ENCODE measurements around the gene SLC8A1.

Gene SLC8A1

GRCh38 chr2:40130251-40130994, 321.5 kb downstream of the SLC8A1 start:
- TF ChIP-seq ZNF70 (CRISPR knock-in tag; IDR thresholded peaks at IDR 0.05) = no peak
- TF ChIP-seq ARNTL (CRISPR knock-in tag; IDR thresholded peaks at IDR 0.05; ENCODE audit: borderline replicate concordance, low read depth) = no peak
- no peak for TF ChIP-seq PPARA (CRISPR knock-in tag; IDR thresholded peaks at IDR 0.05; ENCODE audit: borderline replicate concordance)
- TF ChIP-seq PATZ1 (CRISPR knock-in tag; IDR thresholded peaks at IDR 0.05; ENCODE audit: borderline replicate concordance) = no peak
- TF ChIP-seq ESRRG (CRISPR knock-in tag; IDR thresholded peaks at IDR 0.05) = 0 out of 2 replicates have a peak, but pooled peaks have one; percentile 4
- no peak for TF ChIP-seq OSR1 (CRISPR knock-in tag; IDR thresholded peaks at IDR 0.05)
- peak; percentile 19; the same call in 1 of the 2 replicates for TF ChIP-seq POU6F1 (CRISPR knock-in tag; IDR thresholded peaks at IDR 0.05; ENCODE audit: borderline replicate concordance, low read depth)
- TF ChIP-seq GLIS3 (CRISPR knock-in tag; IDR thresholded peaks at IDR 0.05) = peak; percentile 78; the same call in 1 of the 2 replicates
- TF ChIP-seq SNAI2 (CRISPR knock-in tag; IDR thresholded peaks at IDR 0.05) = 0 out of 2 replicates have a peak, but pooled peaks have one; percentile 43
- no peak for TF ChIP-seq TOX (CRISPR knock-in tag; IDR thresholded peaks at IDR 0.05; ENCODE audit: borderline replicate concordance)
- 0 out of 2 replicates have a peak, but pooled peaks have one; percentile 35 for TF ChIP-seq ZNF565 (CRISPR knock-in tag; conservative IDR thresholded peaks at IDR 0.05; ENCODE audit: low read depth)
- TF ChIP-seq, protein P1, sequence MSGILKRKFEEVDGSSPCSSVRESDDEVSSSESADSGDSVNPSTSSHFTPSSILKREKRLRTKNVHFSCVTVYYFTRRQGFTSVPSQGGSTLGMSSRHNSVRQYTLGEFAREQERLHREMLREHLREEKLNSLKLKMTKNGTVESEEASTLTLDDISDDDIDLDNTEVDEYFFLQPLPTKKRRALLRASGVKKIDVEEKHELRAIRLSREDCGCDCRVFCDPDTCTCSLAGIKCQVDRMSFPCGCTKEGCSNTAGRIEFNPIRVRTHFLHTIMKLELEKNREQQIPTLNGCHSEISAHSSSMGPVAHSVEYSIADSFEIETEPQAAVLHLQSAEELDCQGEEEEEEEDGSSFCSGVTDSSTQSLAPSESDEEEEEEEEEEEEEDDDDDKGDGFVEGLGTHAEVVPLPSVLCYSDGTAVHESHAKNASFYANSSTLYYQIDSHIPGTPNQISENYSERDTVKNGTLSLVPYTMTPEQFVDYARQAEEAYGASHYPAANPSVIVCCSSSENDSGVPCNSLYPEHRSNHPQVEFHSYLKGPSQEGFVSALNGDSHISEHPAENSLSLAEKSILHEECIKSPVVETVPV (CRISPR knock-in tag; IDR thresholded peaks at IDR 0.05) = no peak
- TF ChIP-seq ZFP3 (CRISPR knock-in tag; IDR thresholded peaks at IDR 0.05) = peak; percentile 78
- no peak for TF ChIP-seq RARB (CRISPR knock-in tag; IDR thresholded peaks at IDR 0.05)
- TF ChIP-seq, protein P2, sequence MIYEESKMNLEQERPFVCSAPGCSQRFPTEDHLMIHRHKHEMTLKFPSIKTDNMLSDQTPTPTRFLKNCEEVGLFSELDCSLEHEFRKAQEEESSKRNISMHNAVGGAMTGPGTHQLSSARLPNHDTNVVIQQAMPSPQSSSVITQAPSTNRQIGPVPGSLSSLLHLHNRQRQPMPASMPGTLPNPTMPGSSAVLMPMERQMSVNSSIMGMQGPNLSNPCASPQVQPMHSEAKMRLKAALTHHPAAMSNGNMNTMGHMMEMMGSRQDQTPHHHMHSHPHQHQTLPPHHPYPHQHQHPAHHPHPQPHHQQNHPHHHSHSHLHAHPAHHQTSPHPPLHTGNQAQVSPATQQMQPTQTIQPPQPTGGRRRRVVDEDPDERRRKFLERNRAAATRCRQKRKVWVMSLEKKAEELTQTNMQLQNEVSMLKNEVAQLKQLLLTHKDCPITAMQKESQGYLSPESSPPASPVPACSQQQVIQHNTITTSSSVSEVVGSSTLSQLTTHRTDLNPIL (CRISPR knock-in tag; IDR thresholded peaks at IDR 0.05; ENCODE audit: low read depth) = peak; percentile 76
- peak; percentile 28; the same call in 1 of the 2 replicates for TF ChIP-seq ZNF8 (CRISPR knock-in tag; IDR thresholded peaks at IDR 0.05)
- TF ChIP-seq ZFP30 (CRISPR knock-in tag; IDR thresholded peaks at IDR 0.05) = peak; percentile 3; the same call in 1 of the 2 replicates
- TF ChIP-seq ZC3H10 (CRISPR knock-in tag; IDR thresholded peaks at IDR 0.05) = no peak
- TF ChIP-seq, protein P3, sequence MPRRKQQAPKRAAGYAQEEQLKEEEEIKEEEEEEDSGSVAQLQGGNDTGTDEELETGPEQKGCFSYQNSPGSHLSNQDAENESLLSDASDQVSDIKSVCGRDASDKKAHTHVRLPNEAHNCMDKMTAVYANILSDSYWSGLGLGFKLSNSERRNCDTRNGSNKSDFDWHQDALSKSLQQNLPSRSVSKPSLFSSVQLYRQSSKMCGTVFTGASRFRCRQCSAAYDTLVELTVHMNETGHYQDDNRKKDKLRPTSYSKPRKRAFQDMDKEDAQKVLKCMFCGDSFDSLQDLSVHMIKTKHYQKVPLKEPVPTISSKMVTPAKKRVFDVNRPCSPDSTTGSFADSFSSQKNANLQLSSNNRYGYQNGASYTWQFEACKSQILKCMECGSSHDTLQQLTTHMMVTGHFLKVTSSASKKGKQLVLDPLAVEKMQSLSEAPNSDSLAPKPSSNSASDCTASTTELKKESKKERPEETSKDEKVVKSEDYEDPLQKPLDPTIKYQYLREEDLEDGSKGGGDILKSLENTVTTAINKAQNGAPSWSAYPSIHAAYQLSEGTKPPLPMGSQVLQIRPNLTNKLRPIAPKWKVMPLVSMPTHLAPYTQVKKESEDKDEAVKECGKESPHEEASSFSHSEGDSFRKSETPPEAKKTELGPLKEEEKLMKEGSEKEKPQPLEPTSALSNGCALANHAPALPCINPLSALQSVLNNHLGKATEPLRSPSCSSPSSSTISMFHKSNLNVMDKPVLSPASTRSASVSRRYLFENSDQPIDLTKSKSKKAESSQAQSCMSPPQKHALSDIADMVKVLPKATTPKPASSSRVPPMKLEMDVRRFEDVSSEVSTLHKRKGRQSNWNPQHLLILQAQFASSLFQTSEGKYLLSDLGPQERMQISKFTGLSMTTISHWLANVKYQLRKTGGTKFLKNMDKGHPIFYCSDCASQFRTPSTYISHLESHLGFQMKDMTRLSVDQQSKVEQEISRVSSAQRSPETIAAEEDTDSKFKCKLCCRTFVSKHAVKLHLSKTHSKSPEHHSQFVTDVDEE (CRISPR knock-in tag; IDR thresholded peaks at IDR 0.05) = 0 out of 2 replicates have a peak, but pooled peaks have one; percentile 44
- TF ChIP-seq CSDC2 (CRISPR knock-in tag; IDR thresholded peaks at IDR 0.05) = peak; percentile 64; the same call in 1 of the 2 replicates
- TF ChIP-seq TCF4 (CRISPR knock-in tag; IDR thresholded peaks at IDR 0.05; ENCODE audit: borderline replicate concordance) = 0 out of 2 replicates have a peak, but pooled peaks have one; percentile 40
- peak; percentile 90 for TF ChIP-seq ISL1 (CRISPR knock-in tag; IDR thresholded peaks at IDR 0.05)
- TF ChIP-seq BACH2 (CRISPR knock-in tag; IDR thresholded peaks at IDR 0.05; ENCODE audit: borderline replicate concordance) = no peak
- no peak; the same call in 2 of the 3 replicates for ATAC-seq

GRCh38 chr2:40129725-40130124, 322.2 kb downstream of the SLC8A1 start:
- no peak for ATAC-seq
- no peak for TF ChIP-seq SNAI2 (CRISPR knock-in tag; IDR thresholded peaks at IDR 0.05)
- no peak for TF ChIP-seq ZNF70 (CRISPR knock-in tag; IDR thresholded peaks at IDR 0.05)

Measured in SK-N-SH treated with all-trans-retinoic acid at 6 μM for 48 hours (cell line).